ENCODE measurements around the gene GPR62.

The GPR62 gene

GRCh38 chr3:52004163-52004787 lies 49.1 kb downstream of the GPR62 start:
- Histone ChIP-seq H3K27ac (ENCODE audit: insufficient read depth, low read length, poor library complexity, severe bottlenecking) (no peak overlapping the region), H3K4me1 (ENCODE audit: control insufficient read depth, insufficient read depth, low read length, poor library complexity, severe bottlenecking) (peaks cover 17% of the 10 kb centered on the region), H3K4me3 (ENCODE audit: insufficient read depth, low read depth, low read length, poor library complexity, severe bottlenecking) (no peak overlapping the region), H3K9me3 (ENCODE audit: control insufficient read depth, low read length) (no peaks in the 10 kb centered on the region), H3K36me3 (ENCODE audit: control insufficient read depth, insufficient read depth, low read length) (no peaks in the 10 kb centered on the region), H3K27me3 (replicated peaks; ENCODE audit: control insufficient read depth, insufficient read depth, low read length, poor library complexity, severe bottlenecking) (no peaks in the 10 kb centered on the region)
- no peak for DNase-seq

GRCh38 chr3:52004906-52005395 lies 49.8 kb downstream of the GPR62 start:
- no peaks in the 10 kb centered on the region for H3K36me3 ChIP-seq (ENCODE audit: control insufficient read depth, insufficient read depth, low read length)
- no peak for DNase-seq
- no peak overlapping the region for H3K4me3 ChIP-seq (ENCODE audit: insufficient read depth, low read depth, low read length, poor library complexity, severe bottlenecking)
- peaks cover 17% of the 10 kb centered on the region for H3K4me1 ChIP-seq (ENCODE audit: control insufficient read depth, insufficient read depth, low read length, poor library complexity, severe bottlenecking)
- no peak overlapping the region for H3K27ac ChIP-seq (ENCODE audit: insufficient read depth, low read length, poor library complexity, severe bottlenecking)
- H3K27me3 ChIP-seq (replicated peaks; ENCODE audit: control insufficient read depth, insufficient read depth, low read length, poor library complexity, severe bottlenecking) = no peaks in the 10 kb centered on the region
- H3K9me3 ChIP-seq (ENCODE audit: control insufficient read depth, low read length) = no peaks in the 10 kb centered on the region

- Histone ChIP-seq H3K4me3 (ENCODE audit: insufficient read depth, low read depth, low read length, poor library complexity, severe bottlenecking) (no peak overlapping the region), H3K27ac (ENCODE audit: insufficient read depth, low read length, poor library complexity, severe bottlenecking) (no peak overlapping the region), H3K4me1 (ENCODE audit: control insufficient read depth, insufficient read depth, low read length, poor library complexity, severe bottlenecking) (peaks cover 17% of the 10 kb centered on the region), H3K27me3 (replicated peaks; ENCODE audit: control insufficient read depth, insufficient read depth, low read length, poor library complexity, severe bottlenecking) (no peaks in the 10 kb centered on the region), H3K9me3 (ENCODE audit: control insufficient read depth, low read length) (no peaks in the 10 kb centered on the region), H3K36me3 (ENCODE audit: control insufficient read depth, insufficient read depth, low read length) (no peaks in the 10 kb centered on the region)
- DNase-seq = no peak
These were observed 50.4 kb downstream of the GPR62 start for GRCh38 chr3:52005571-52005986.

- H3K27ac ChIP-seq (ENCODE audit: insufficient read depth, low read length, poor library complexity, severe bottlenecking) = no peak overlapping the region
These were observed 51.0 kb downstream of the GPR62 start for GRCh38 chr3:52006017-52006819.

GRCh38 chr3:52006820-52007133 lies 51.6 kb downstream of the GPR62 start:
- Histone ChIP-seq H3K4me1 (ENCODE audit: control insufficient read depth, insufficient read depth, low read length, poor library complexity, severe bottlenecking) (peaks cover 12% of the 10 kb centered on the region), H3K36me3 (ENCODE audit: control insufficient read depth, insufficient read depth, low read length) (no peaks in the 10 kb centered on the region), H3K9me3 (ENCODE audit: control insufficient read depth, low read length) (no peaks in the 10 kb centered on the region), H3K27me3 (replicated peaks; ENCODE audit: control insufficient read depth, insufficient read depth, low read length, poor library complexity, severe bottlenecking) (no peaks in the 10 kb centered on the region), H3K4me3 (ENCODE audit: insufficient read depth, low read depth, low read length, poor library complexity, severe bottlenecking) (no peak overlapping the region), H3K27ac (ENCODE audit: insufficient read depth, low read length, poor library complexity, severe bottlenecking) (no peak overlapping the region)
- no peak for DNase-seq

More at GRCh38 chr3:52006017-52006819, 51.0 kb downstream of the GPR62 start:
- no peak overlapping the region for H3K4me3 ChIP-seq (ENCODE audit: insufficient read depth, low read depth, low read length, poor library complexity, severe bottlenecking)
- DNase-seq = no peak
- no peaks in the 10 kb centered on the region for H3K36me3 ChIP-seq (ENCODE audit: control insufficient read depth, insufficient read depth, low read length)
- H3K4me1 ChIP-seq (ENCODE audit: control insufficient read depth, insufficient read depth, low read length, poor library complexity, severe bottlenecking) = peaks cover 17% of the 10 kb centered on the region
- no peaks in the 10 kb centered on the region for H3K9me3 ChIP-seq (ENCODE audit: control insufficient read depth, low read length)
- no peaks in the 10 kb centered on the region for H3K27me3 ChIP-seq (replicated peaks; ENCODE audit: control insufficient read depth, insufficient read depth, low read length, poor library complexity, severe bottlenecking)

Measured in effector memory CD4-positive, alpha-beta T cell (primary cell).